ENCODE data around the gene ADGRF4.

DNA sequence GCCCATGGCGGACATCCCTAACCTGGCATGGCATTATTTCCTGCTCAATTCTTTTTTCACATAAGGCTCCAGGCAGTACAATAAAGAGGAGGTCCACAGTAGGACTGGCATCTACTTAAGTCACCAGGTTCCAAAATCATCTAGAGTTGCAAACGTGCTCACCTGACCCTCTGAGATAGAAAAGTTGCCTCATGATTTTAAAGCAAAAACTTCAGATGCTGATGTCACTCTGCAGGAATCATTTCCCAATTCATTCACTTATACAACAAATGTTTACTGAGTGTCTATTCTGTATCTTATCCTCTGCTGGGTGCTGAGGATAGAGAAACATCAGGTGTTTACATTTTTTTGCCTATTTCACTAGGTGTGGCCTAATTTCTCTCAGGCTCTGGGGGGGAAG, 2.2 kb downstream of the ADGRF4 start:
- no peak for TF ChIP-seq EZH2 (IDR thresholded peaks at IDR 0.05; ENCODE audit: borderline replicate concordance, insufficient read depth, low read depth, low read length, poor library complexity, severe bottlenecking)
- TF ChIP-seq, protein P1, sequence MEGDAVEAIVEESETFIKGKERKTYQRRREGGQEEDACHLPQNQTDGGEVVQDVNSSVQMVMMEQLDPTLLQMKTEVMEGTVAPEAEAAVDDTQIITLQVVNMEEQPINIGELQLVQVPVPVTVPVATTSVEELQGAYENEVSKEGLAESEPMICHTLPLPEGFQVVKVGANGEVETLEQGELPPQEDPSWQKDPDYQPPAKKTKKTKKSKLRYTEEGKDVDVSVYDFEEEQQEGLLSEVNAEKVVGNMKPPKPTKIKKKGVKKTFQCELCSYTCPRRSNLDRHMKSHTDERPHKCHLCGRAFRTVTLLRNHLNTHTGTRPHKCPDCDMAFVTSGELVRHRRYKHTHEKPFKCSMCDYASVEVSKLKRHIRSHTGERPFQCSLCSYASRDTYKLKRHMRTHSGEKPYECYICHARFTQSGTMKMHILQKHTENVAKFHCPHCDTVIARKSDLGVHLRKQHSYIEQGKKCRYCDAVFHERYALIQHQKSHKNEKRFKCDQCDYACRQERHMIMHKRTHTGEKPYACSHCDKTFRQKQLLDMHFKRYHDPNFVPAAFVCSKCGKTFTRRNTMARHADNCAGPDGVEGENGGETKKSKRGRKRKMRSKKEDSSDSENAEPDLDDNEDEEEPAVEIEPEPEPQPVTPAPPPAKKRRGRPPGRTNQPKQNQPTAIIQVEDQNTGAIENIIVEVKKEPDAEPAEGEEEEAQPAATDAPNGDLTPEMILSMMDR (IDR thresholded peaks at IDR 0.05), result no peak
